Epithelial cell of proximal tubule (primary cell): ENCODE data around the gene ZFP64. TPM values are rescaled to one million over a fixed set of nuclear protein-coding genes. Genes with fewer than 3 reads are reported as not detected.

Source experiments
- DNase-seq: peaks from one replicate; pipeline ENCODE4 v3.0.0-alpha.2; 2011; ENCODE audit warnings: low read depth
- H3K4me3 ChIP-seq: 2 replicates; pipeline ENCODE4 v1.5.1; 2011; ENCODE audit warnings: low read depth, mild to moderate bottlenecking, low read length
- CTCF ChIP-seq: conservative IDR thresholded peaks from 2 replicates; pipeline ENCODE4 v1.5.1; 2012; ENCODE audit warnings: low read depth, mild to moderate bottlenecking, low read length
- total RNA-seq: library from RNA; depleted of rRNA; stranded (reverse); fragments of >200 nt; gene quantifications from 2 replicates; pipeline ENCODE4 v1.2.3, GENCODE V29; 2015

ZFP64 gene
- total RNA-seq, 1 donor from 2014 or later, result 66.4 TPM

DNA sequence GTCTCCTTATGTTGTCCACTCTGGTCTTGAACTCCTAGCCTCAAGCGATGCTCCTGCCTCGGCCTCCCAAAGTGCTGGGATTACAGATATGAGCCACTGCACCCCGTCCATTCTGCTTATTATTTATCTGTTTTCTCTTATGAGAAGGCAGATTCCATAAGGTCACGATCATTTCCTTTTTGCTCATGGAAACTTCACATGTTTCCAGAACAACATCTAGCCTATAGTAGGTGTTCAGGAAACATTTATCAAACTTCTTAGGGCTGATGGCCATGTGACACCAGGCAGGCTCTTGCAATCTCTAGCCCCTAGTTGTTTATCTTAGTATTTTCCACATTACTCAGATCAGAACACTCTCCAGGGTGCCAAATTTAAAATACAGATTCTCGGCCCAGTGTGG is 61.2 kb downstream of the ZFP64 start:
- H3K4me3 ChIP-seq, result no peak overlapping the region
- no peak for TF ChIP-seq CTCF
- DNase-seq, result no peak

DNA sequence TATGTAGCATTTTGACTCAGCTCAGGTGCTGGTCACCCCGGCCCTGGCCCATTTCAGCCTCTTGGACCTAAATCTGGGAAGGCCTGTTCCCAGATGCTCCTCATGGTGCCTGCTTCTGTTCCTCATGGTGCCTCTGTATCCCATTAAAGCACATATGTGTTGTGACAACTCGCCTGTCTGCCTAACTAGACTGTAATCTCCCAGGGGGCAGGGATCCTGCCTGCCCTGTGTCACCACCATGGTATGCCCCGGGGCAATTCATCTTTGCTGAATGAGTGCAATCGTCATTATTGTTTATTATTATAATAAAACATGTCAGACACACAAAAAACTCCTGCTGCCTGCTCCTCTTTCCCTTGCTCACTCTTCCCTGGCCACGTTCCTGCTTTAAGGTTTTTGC is 62.0 kb downstream of the ZFP64 start:
- TF ChIP-seq CTCF, result no peak
- no peak overlapping the region for H3K4me3 ChIP-seq
- no peak for DNase-seq

- H3K4me3 ChIP-seq, result no peak overlapping the region
- no peak for TF ChIP-seq CTCF
- DNase-seq, result no peak
Measured at GRCh38 chr20:52127309-52127708, 64.3 kb downstream of the ZFP64 start.

GRCh38 chr20:52124821-52125220 is 66.8 kb downstream of the ZFP64 start:
- TF ChIP-seq CTCF, result no peak
- DNase-seq, result no peak
- no peak overlapping the region for H3K4me3 ChIP-seq

DNA sequence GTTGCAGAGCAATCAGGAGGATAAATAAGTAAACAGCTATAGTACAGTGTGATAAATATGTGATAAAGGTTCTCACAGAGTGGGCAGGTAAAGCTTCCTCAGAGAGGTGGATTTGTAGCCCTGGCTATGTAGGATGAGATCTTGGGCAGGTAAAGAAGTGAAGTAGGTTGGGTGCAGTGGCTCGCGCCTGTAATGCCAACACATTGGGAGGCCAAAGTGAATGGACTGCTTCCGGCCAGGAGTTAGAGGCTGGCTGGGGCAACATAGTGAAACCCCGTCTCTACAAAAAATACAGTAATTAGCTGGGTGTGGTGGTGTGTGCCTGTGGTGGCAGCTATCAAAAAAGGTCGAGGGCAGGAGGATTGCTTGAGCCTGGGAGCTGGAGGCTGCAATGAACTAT is 72.9 kb downstream of the ZFP64 start:
- no peak for DNase-seq
- TF ChIP-seq CTCF, result no peak

GRCh38 chr20:52118016-52118623 is 73.5 kb downstream of the ZFP64 start:
- DNase-seq, result no peak
- no peak overlapping the region for H3K4me3 ChIP-seq
- TF ChIP-seq CTCF, result no peak

More for the DNA sequence above, 72.9 kb downstream of the ZFP64 start:
- no peak overlapping the region for H3K4me3 ChIP-seq

DNA sequence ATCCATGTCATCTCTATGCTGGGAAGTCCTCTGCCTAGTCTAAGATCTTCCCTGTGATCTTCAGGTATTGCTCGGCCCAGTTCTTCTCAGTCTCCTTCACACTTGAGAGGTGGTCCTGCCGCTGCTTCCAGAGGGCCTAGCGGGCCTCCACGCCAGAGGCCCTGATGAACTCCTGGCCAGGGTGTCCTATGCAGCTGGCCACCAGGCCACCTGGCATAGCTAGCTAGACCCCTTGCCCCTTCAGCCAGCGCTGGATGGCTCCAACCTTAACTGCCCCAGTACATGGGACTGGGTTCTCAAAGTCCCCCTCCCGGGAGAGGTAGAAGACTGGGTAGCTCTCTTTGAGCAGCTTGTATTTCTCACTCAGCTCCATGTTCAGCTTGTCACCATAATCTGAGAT is 81.1 kb downstream of the ZFP64 start:
- no peak for TF ChIP-seq CTCF
- H3K4me3 ChIP-seq, result no peak overlapping the region
- no peak for DNase-seq
